GM19395 (cell line): Measurements from ENCODE around the gene SLC7A11.
"Not testable (repeated sequence)": the region's sequence is repeated elsewhere in the genome, so short reads cannot be mapped to it uniquely, and the experiment has no call there.

Experiments used
- ATAC-seq: cut with Tn5 transposase; IDR thresholded peaks from one replicate; pipeline ENCODE4 v1.9.1; 2021; ENCODE audit warnings: mild to moderate bottlenecking, moderate library complexity; ENCODE audit not compliant: unreplicated experiment

SLC7A11 gene

DNA sequence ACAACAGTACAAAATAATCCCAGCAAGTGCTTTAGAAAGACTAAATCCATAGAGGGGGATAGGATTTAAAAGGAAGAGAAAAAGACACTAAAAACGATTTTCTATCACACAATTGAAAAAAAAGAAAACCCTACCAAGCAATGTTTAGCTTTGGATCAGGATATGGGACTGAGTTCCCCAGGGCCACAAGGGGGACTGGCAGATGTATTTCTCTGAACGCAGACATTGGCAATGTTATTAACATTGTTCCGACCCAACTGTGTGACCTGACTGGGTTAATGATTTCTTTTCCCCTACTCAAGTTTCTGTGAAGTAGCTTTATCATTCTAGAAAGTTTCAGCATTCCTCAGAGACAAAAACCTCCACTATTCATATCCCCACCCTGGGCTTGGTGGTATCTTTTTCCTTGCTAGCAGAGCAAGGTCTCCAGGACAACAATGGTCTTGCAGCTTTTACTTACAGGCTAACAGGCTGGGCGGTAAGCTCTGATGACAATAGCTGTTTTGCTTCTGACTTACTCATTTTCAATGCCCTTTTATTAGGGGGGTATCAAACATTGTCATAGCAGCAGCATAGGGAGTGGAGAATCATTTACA lies 25.8 kb downstream of the SLC7A11 start:
- ATAC-seq, result no peak

DNA sequence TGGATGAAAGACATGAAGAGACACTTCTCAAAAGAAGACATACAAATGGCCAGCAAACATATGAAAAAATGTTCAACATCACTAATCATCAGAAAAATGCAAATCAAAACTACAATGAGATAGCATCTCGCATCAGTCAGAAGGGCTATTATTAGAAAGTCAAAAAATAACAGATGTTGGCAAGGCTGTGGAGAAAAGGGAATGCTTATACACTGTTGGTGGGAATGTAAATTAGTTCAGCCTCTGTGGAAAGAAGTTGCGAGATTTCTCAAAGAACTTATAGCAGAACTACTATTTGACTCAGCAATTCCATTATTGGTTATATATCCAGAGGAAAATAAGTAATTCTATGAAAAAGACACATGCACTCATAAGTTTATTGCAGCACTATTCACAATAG lies 31.6 kb downstream of the SLC7A11 start:
- not testable (repeated sequence) for ATAC-seq

DNA sequence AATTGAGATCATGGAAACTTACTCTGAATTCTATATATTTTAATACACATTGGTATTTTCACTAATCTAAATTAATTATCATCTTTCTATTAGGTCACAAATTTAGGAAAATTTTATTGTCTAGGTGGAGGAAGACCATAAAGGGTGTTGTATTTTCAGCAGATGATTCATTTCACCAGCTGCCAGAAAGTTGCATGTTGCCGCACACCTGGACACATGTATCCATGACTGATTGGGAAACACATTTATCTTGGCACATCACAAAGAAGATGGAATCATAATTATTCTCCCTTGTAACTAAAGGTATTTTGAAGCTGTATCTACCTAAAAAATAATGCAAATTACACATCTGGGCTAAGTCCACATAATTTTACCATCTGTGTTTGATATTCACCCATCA lies 33.1 kb downstream of the SLC7A11 start:
- no peak for ATAC-seq

DNA sequence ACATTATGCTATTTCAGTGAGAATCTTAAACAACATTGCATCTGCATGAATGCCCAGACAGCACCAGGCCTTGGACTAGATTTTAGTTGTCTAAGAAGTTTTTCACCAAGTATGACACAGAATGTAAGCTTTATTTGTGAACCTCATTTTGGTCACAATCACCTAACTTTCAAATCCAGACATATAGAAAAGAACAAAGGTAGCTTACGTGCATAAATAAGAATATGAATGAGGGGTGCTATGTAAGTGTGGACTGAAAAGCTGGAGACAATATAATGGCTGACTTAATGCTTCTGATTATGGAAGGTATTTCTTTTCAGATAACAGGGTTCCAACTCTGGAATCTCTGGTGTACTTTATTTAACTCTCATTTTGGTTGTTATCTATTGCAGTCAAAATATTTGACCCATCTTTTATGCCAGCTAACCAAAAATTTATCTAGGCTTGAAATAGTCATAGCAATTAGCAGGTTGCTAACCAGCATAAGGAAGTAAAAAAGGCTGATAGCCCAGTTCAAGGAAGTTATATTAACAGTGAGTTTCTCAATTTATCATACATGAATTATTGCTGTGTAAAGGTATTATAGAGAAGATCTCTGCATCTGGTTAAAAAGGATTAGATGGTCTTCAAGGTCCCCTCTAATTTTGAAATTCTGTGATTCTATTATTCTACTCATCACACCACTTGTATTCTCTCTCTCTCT lies 36.5 kb downstream of the SLC7A11 start:
- ATAC-seq, result no peak

DNA sequence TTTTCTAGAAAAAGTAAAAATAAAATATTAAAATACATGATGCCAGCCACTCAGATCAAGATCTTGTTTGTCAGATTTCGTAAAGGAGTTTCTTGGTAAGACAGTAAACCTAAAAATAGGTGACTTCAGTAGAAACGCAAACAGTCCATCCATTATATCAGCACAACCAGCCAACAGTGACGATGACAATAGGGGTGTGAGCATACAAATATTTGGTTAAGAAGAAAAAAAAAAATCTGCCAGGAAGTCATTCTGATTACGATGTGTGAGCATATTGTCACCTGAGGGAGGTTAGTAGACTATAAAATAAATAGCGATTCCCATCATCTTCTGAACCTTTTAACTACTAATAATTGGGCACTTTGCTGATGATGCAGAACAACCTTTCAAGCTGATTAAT lies 37.6 kb downstream of the SLC7A11 start:
- ATAC-seq, result no peak

DNA sequence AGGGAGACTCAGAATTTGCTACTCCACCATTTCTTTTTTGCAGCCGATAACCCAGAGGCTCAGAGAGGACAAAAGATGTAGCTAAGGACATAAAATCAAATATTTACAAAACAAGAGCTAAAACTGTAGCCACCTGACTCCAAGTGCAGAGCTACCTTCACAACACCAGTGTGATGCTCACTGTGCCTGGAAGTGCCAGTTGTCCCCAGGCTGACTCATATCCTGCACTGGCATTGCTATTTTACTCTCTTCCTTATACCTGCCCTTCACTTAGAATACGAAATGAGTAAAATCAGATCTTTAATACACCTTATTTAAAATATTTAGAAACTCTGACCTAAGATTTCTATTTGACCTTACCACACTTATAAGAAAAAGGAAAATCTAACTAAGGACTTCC lies 39.5 kb downstream of the SLC7A11 start:
- ATAC-seq, result no peak

DNA sequence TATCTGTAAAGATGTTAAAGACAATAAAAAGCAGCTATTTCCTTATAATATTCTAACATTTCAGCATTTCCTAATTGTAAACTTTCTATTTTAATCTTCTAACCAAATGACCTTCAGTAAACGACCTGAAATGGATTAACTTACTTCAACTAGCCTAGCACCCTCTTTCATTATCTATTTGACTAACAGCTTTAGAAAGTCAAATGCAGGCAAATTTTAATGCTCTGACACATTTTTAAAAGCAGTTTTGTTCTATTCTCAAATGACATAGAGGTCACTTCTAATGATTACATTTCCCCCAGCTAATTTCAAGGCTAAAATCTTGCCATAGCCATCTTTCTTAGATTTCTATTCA lies 41.9 kb downstream of the SLC7A11 start:
- peak; percentile 45 for ATAC-seq

DNA sequence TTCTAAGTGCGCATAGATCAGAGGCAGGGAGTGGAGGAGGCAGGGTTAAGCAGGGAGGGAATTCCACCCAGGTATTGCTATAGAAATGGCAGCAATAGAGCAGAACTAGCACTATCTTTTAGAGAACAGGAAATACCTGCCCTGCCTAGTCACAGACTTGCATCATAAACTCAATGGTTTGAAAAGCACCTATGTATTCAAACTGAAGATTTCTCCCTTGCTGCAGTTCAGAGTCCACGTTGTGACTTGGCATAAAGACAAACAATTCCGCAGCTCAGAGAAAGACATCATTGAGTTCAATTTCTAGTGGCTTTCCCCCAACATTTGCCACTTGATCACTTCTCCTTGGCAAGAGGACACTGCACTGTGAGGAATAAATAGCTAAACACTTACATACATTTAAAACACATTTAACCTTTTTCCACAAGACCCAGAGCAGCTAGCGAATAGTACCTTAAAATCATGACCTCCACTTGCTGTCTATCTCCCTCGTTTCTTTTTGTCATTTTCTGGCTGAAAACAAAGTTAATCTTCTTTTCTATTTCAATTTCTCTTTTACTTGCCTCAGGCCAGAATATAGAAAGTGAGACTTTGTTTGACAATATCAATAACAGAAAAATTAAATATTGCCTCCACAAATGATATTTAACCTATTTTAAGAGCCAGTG lies 42.4 kb downstream of the SLC7A11 start:
- ATAC-seq, result peak; percentile 77

DNA sequence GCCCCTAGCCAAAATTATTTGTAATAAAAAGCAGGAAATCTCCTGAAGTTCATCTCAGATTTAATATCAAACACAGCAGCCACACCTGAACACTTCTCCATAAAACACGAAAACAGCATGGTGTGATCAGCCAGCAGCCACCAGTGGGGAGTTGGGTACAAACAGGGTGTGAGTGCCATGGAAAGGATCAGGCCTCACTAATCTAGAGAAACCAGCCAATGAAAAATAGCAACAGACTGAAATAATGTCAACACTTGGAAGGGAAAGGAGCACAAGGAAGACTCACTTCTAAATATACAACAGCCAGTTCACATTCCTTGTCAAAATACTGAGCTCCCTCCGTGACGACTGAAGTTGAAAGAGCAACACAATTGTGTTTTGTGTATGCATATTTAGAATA lies 46.0 kb downstream of the SLC7A11 start:
- ATAC-seq, result no peak

DNA sequence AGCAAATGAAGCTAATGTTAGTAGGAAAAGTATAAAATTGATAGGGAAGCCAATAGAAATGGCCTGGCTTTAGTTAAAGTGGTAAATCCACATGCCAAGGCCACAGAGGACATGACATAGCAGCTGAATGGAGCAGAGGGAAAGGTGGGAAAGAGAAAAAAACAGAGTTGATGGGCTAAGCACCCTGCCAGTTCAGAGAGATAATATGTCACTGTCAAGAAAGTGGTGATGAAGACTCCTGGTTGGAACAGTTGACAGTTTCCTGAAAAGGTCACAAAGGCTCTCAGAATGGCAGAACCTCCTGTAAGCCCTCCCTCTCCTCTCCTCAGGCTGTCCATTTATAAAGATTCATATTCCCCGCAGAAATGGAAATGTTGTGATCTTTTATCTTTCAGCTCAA lies 48.2 kb downstream of the SLC7A11 start:
- ATAC-seq, result no peak

DNA sequence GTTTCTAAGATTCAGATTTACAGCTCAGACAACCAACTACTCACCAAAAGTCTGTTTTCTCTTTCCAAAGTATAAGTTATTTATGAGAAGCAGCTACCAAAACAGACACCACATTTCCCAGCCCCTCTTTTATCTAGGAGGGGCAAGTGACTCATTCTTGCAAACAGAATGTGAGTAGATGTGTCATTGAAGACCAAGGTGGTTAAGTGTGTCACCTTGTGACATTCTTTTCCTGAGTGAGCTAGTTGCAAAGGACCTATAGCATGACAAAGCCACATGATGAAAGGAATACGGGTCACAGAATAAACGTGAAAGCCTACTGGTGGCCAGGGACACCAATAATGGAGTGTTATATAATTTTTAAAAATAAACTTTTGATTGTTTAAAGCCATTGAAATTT lies 50.0 kb downstream of the SLC7A11 start:
- no peak for ATAC-seq

DNA sequence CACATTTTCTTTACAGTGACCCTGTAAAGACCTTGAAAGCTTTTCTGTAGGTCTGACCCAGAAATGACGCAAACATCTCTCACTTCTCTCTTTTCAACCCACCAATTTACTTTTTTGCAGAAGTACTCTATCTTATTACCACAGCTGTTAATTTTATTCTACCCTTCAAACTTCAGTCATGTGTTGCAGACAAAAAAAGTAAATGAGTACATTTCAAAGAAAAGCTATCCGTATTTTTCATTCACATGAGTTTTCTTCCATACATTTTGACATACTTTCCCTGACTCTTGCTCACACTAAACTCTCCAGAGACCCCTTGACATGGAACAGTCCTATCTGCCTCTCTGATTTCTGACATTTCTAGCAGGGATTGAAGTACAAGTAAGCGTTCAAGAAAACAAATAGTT lies 51.7 kb downstream of the SLC7A11 start:
- peak; percentile 98 for ATAC-seq

DNA sequence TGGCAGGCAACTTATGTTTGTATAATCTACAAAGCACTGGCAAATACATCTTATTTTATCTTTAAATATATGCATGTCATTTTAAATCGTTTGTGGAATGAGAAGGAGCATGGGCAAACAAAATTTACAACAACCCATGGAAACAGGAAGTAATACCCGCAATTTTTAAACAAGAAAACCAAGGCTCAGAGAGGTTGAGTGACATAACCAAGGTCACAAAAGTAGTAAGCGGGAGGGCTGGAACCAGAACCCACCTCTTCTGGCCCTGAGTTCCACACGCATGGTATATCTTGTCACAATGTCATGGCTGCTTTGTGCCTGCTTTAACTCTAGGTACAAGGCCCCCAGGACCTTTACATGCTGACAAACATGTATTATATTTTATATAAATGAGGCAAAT lies 52.9 kb downstream of the SLC7A11 start:
- ATAC-seq, result no peak

DNA sequence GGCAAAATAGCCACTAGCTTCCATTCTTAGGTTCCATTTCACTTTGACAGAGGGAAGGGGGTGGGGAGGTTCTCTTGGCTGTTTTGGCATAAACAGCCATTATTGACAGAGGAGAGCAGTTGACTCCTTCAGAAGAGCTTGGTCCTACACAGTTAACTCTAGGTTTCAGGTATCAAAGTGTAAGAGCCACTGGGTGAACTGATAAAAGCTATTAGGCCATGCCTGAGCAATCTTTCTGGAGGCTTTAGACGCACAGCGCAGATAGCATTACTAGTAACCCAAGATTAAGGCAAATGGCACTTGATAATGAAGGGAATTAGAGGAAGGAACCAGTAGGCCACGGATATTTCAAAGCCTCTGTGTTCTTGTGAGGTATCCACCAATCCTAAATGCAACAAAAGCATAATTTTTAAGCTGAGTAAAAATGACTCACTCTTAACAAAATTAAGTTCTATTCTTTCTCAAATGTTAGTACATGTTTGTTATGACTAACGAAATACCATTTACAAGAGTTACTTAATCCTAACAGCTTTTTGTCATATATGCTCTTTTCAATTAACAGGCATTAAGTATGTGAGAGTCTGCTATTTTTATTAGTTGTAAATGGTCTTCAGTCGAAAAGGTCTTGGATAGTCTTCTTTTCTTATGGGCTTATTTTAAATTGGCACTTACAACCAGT lies 53.6 kb downstream of the SLC7A11 start:
- no peak for ATAC-seq

DNA sequence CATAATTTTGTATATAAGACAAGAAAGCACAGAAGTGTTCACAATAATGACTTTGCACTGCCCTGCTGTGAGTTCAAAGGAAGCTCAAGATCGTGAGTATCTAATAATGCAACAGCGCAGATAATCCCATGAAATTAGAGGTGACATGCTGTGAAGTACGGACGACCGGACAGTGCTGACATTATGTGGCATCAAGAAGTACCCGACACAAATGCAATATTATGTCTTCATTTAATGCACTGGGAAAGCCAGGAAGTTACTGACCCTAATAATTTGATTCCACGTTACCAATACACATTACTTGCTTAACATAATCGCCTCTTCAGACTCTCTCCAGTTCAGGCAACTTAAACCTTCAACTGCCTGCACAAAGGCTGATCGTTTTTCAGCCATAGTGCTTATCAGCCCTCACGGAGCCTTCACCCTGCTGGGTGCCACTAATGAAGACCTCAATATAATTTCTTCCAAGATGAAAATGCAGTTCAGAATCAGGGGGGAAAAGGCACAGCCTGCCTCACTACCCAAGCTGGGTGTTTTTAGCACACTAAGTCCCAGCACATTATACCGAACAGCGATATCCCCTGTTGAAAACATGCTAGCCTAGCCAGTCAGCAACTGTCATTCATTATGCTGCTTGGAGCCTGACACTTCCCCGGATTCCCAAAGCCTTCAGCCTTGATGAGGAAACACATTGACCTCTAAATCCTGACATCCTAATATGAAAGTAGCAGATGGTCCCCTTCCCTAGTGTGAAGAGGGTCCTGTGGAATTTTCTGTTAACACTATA lies 56.1 kb downstream of the SLC7A11 start:
- no peak for ATAC-seq

DNA sequence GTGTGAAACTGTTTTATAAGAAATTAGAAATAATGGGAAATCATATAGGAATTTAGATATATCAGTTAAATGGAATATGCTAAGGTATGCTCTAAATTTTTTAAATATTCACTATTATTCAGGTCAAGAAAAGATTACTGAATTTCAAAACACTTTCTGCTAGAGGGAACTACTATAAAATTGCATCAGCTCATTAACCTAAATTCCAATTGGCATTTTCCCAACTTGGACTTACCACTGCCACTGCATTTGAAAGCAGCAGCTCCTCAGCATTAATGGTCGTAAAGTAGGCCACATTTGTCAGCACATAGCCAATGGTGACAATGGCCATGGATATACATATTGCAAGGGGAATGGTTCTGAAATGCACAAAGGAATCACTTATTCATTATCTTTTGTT lies 57.3 kb downstream of the SLC7A11 start:
- ATAC-seq, result no peak

DNA sequence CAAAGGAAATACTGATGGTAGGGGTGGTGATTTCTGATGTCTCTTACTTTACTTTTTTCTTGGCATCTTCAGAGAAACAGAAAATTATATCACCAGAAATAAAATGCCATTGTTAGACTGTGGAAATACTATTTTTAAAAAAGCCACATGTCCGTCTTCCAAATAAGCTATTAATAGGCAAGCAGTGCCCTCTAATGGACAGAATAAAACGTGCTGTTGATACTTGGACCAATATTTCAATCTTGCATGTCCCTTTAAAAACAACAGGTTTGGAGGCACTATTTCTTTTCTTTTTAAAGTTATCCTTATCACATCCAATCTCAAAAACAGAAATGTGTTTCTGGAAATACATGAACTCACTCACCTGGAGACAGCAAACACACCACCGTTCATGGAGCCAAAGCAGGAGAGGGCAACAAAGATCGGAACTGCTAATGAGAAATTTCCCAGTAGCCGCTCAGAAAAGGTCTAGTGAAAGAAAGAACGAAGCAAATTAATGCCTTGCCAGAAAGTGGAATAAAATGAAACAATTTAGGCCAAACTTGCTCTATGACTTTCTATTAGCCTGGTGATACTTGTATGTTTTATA lies 59.2 kb downstream of the SLC7A11 start:
- peak; percentile 74 for ATAC-seq

DNA sequence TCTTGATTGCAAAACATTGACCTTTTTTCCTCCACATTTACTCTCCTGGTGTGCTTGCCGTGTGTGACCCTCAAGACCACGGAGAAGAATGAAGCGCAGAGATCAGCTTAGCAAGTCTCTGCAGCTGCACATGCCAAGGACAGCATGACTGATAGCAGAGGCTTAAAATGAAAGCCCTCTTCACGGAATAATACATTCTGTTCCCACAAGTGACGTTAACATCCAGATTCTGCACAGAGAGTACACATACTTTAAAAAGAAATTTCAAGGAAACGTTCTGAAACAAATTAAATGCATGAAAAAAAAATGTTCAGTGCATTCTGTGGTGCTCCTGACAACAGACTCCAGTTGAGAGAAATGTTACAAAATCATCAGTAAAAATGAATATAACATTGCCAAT lies 60.9 kb downstream of the SLC7A11 start:
- no peak for ATAC-seq

DNA sequence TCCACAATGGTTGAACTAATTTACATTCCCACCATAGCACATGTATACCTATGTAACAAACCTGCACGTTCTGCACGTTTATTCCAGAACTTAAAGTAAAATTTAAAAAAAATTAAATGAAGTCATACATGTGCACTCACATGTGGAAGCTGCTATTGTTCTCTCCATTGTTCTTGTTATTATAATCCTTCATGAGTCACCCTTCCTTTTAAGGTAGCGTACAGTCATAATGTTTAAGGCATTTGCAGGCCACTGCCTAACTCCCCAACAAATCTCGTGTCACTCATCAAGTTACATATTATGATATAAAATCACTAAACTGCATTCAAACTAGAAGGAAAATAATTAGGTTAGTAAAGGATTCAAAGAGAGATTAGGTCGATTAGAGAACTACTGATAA lies 63.6 kb downstream of the SLC7A11 start:
- ATAC-seq, result no peak

DNA sequence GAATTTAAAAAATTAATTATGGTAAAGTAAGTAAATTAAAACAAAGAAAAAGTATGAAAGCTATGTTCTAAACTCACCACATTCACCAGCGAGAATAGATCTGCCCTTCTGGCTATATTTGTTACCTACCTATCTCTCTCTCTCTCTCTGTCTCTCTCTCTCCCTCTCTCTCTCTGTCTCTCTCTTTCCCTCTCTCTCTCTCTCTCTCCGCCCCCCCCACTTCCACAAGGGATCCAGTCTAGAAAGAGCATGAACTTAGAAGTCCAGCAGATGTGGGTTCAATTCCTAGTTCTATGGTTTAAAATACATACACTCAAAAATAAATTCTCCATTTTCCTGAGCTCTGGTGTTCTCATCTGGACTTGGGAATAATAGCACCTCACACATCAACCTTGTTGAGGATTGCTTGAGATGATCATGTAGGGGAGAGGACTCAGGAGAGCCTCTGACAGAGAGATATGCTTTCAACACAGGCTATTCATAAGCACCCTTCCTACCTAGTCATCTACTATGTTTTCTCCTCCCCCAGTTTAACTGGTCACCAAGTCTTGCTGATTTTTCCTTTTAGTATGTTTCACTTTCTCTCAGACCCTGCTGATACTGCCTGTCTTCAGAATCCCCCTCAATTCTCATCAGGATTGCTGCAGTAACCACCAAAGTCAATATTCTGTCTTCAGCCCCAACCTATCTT lies 64.7 kb downstream of the SLC7A11 start:
- ATAC-seq, result peak; percentile 70
